Measurements from ENCODE around the gene CARM1. TPM values are rescaled to one million over a fixed set of nuclear protein-coding genes. Genes with fewer than 3 reads are reported as not detected.

Gene CARM1
- total and polyA plus RNA-seq, 2 of the 13 experiments (the other 11 are each of a cell fraction or from before 2014, with no cell fraction given) = 27.6 to 55.8 TPM

- no peak for TF ChIP-seq KIAA2018 (CRISPR knock-in tag; IDR thresholded peaks at IDR 0.05; ENCODE audit: borderline replicate concordance)
- TF ChIP-seq AGO1 (IDR thresholded peaks at IDR 0.05; ENCODE audit: low read depth, low read length, poor library complexity, severe bottlenecking) = peak; percentile 26
- TF ChIP-seq TFAP4 (IDR thresholded peaks at IDR 0.05; ENCODE audit: borderline replicate concordance, low read depth) = no peak
- TF ChIP-seq MNT (IDR thresholded peaks at IDR 0.05) = no peak
Observed at GRCh38 chr19:10921199-10921909, 50.0 kb downstream of the CARM1 start (continued).
